SU-DHL-6 (cell line): Measurements from ENCODE around the gene COX4I2.

Source experiments
- CTCF ChIP-seq: fragments of 200-600 bp; sonication (generic); IDR thresholded peaks from one replicate; pipeline ENCODE4 v1.5.1; 2017; ENCODE audit warnings: antibody characterized with exemption, mild to moderate bottlenecking, low read length, moderate library complexity; ENCODE audit not compliant: insufficient read depth, poor library complexity, severe bottlenecking
- EZH2phosphoT487 ChIP-seq: fragments of 200-600 bp; sonication (generic), shearing (Covaris generic); conservative IDR thresholded peaks from 2 replicates; pipeline ENCODE4 v1.6.1; 2018; ENCODE audit warnings: mild to moderate bottlenecking, antibody characterized with exemption, low read length, moderate library complexity, mixed read lengths

- no peak for TF ChIP-seq CTCF
- TF ChIP-seq EZH2phosphoT487 = no peak
These were observed 40.2 kb upstream of the COX4I2 start for GRCh38 chr20:31597481-31597855.
